Measurements from ENCODE around the gene ACSS2.
"Not testable (repeated sequence)": the region's sequence is repeated elsewhere in the genome, so short reads cannot be mapped to it uniquely, and the experiment has no call there.

ACSS2 gene

DNA sequence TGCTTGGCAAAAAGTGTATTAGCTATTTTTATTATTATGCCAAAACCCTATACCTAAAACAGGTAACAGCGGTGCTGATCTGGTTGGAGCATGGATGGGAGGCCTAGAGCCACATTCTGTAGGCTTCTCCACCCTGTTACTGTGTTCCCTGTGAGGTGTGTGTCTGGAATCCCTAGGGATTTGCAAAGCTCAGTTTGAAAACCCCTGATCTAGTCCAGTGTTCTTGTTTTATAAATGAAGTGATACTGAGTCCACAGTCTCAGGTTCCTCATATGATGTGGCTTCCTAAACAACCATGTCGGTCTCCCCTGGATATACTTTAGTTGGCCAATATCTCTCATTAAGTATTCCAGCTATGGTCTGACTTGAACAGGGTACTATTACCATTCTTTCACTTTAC is 16.3 kb downstream of the ACSS2 start:
- TF ChIP-seq ZFP3 (CRISPR knock-in tag; IDR thresholded peaks at IDR 0.05) = no peak
- TF ChIP-seq, protein P1, sequence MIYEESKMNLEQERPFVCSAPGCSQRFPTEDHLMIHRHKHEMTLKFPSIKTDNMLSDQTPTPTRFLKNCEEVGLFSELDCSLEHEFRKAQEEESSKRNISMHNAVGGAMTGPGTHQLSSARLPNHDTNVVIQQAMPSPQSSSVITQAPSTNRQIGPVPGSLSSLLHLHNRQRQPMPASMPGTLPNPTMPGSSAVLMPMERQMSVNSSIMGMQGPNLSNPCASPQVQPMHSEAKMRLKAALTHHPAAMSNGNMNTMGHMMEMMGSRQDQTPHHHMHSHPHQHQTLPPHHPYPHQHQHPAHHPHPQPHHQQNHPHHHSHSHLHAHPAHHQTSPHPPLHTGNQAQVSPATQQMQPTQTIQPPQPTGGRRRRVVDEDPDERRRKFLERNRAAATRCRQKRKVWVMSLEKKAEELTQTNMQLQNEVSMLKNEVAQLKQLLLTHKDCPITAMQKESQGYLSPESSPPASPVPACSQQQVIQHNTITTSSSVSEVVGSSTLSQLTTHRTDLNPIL (CRISPR knock-in tag; IDR thresholded peaks at IDR 0.05; ENCODE audit: low read depth) = no peak
- TF ChIP-seq TOX (CRISPR knock-in tag; IDR thresholded peaks at IDR 0.05; ENCODE audit: borderline replicate concordance) = no peak
- TF ChIP-seq ZNF8 (CRISPR knock-in tag; IDR thresholded peaks at IDR 0.05) = no peak
- no peak for TF ChIP-seq ISL1 (CRISPR knock-in tag; IDR thresholded peaks at IDR 0.05)
- TF ChIP-seq CSDC2 (CRISPR knock-in tag; IDR thresholded peaks at IDR 0.05) = no peak
- no peak for ATAC-seq

DNA sequence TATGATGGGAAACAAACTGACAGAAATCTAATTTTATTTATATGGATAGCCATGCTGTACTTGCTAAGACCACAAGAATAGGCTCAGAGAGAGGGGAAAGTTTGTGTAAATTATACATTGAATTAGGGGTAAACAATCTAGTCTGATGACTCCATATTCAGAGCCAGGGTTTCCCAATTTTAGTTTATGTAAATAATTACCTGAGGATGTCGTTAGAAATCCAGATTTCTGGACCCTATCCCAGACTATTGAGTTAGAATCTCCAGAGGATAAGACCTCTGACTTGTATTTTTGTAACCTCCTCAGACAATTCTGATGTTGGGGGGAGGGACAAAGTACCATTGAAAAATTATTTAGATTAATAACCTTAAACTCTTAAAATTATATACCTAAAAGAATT is 18.3 kb downstream of the ACSS2 start:
- TF ChIP-seq SNAI2 (CRISPR knock-in tag; IDR thresholded peaks at IDR 0.05) (no peak), RARB (CRISPR knock-in tag; IDR thresholded peaks at IDR 0.05) (no peak), ZNF565 (CRISPR knock-in tag; conservative IDR thresholded peaks at IDR 0.05; ENCODE audit: low read depth) (no peak), ZNF8 (CRISPR knock-in tag; IDR thresholded peaks at IDR 0.05) (no peak), TCF4 (CRISPR knock-in tag; IDR thresholded peaks at IDR 0.05; ENCODE audit: borderline replicate concordance) (no peak), ARNTL (CRISPR knock-in tag; IDR thresholded peaks at IDR 0.05; ENCODE audit: borderline replicate concordance, low read depth) (no peak), CSDC2 (CRISPR knock-in tag; IDR thresholded peaks at IDR 0.05) (no peak), ZFP3 (CRISPR knock-in tag; IDR thresholded peaks at IDR 0.05) (no peak), PPARA (CRISPR knock-in tag; IDR thresholded peaks at IDR 0.05; ENCODE audit: borderline replicate concordance) (no peak)
- TF ChIP-seq, protein P2, sequence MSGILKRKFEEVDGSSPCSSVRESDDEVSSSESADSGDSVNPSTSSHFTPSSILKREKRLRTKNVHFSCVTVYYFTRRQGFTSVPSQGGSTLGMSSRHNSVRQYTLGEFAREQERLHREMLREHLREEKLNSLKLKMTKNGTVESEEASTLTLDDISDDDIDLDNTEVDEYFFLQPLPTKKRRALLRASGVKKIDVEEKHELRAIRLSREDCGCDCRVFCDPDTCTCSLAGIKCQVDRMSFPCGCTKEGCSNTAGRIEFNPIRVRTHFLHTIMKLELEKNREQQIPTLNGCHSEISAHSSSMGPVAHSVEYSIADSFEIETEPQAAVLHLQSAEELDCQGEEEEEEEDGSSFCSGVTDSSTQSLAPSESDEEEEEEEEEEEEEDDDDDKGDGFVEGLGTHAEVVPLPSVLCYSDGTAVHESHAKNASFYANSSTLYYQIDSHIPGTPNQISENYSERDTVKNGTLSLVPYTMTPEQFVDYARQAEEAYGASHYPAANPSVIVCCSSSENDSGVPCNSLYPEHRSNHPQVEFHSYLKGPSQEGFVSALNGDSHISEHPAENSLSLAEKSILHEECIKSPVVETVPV (CRISPR knock-in tag; IDR thresholded peaks at IDR 0.05) = no peak

DNA sequence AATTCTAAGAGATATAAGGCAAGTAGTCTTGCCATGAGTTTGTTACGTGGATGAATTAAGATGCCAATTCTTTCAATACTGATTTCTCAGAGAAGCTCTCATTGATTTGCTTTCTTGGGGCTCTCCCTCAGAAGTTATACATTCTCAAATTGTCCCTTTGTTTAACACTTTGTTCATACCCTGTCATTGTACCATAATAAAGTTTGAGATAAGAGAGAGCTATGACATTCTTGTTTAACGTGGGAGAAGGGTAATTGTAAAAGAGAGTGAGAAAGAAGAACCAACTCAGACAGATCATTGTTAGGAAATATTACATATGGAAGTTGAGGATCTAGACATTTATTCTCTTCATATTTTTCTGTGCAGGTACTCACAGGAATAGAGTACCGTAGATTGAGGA is 19.1 kb downstream of the ACSS2 start:
- TF ChIP-seq, protein P1 (CRISPR knock-in tag; IDR thresholded peaks at IDR 0.05; ENCODE audit: low read depth) = no peak
- TF ChIP-seq PPARA (CRISPR knock-in tag; IDR thresholded peaks at IDR 0.05; ENCODE audit: borderline replicate concordance) (no peak), ISL1 (CRISPR knock-in tag; IDR thresholded peaks at IDR 0.05) (no peak), SNAI2 (CRISPR knock-in tag; IDR thresholded peaks at IDR 0.05) (no peak)
- ATAC-seq = no peak

More for the DNA sequence above, 18.3 kb downstream of the ACSS2 start:
- no peak for ATAC-seq

DNA sequence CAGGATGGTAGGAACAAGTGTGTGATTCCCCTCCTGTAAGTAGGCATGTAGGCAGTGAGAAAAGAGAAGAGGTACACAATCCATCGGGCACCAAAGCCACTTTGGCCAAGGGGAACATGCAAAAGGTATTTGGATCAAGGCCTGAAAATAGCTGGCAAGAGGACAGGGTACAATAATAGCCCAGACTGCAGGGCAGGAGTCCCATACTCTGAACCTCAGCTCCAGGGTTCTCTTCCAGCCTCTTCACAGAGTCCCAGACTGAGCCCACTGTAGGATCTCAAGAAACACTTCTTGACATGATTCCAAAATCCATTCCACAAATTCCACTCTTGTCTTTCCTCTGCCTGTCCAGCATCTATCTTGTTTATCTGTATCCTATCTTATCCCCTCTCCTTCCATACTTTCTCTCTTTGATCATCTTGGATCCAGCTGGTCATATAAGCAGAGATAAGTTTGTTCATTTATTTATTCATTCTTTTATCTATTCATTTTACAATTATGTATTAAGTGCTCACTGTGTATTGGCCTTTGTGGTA is 19.7 kb downstream of the ACSS2 start:
- peak; percentile 80 for ATAC-seq
- TF ChIP-seq, protein P3, sequence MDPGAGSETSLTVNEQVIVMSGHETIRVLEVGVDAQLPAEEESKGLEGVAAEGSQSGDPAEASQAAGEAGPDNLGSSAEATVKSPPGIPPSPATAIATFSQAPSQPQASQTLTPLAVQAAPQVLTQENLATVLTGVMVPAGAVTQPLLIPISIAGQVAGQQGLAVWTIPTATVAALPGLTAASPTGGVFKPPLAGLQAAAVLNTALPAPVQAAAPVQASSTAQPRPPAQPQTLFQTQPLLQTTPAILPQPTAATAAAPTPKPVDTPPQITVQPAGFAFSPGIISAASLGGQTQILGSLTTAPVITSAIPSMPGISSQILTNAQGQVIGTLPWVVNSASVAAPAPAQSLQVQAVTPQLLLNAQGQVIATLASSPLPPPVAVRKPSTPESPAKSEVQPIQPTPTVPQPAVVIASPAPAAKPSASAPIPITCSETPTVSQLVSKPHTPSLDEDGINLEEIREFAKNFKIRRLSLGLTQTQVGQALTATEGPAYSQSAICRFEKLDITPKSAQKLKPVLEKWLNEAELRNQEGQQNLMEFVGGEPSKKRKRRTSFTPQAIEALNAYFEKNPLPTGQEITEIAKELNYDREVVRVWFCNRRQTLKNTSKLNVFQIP (CRISPR knock-in tag; IDR thresholded peaks at IDR 0.05; ENCODE audit: borderline replicate concordance, low read depth) = no peak
- TF ChIP-seq ZFP30 (CRISPR knock-in tag; IDR thresholded peaks at IDR 0.05) = no peak
- TF ChIP-seq ISL1 (CRISPR knock-in tag; IDR thresholded peaks at IDR 0.05) = no peak
- no peak for TF ChIP-seq GLIS3 (CRISPR knock-in tag; IDR thresholded peaks at IDR 0.05)
- no peak for TF ChIP-seq ZNF565 (CRISPR knock-in tag; conservative IDR thresholded peaks at IDR 0.05; ENCODE audit: low read depth)
- no peak for TF ChIP-seq ZC3H10 (CRISPR knock-in tag; IDR thresholded peaks at IDR 0.05)

DNA sequence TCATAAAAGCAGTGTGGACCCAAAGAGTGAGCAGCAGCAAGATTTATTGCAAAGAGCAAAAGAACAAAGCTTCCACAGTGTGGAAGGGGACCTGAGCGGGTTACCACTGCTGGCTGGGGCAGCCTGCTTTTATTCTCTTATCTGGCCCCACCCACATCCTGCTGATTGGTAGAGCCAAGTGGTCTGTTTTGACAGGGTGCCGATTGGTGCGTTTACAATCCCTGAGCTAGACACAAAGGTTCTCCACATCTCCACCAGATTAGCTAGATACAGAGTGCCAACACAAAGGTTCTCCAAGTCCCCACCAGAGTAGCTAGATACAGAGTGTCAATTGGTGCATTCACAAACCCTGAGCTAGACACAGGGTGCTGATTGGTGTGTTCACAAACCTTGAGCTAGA is 21.7 kb downstream of the ACSS2 start:
- ATAC-seq = not testable (repeated sequence)

DNA sequence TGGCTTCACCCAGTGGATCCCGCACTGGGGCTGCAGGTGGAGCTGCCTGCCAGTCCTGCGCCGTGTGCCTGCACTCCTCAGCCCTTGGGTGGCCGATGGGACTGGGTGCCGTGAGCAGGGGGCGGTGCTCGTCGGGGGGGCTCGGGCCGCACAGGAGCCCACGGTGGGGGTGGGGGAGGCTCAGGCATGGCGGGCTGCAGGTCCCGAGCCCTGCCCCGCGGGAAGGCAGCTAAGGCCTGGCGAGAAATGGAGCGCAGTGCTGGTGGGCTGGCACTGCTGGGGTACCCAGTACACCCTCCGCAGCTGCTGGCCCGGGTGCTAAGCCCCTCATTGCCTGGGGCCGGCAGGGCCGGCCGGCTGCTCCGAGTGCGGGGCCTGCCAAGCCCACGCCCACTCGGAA is 22.3 kb downstream of the ACSS2 start:
- not testable (repeated sequence) for ATAC-seq

DNA sequence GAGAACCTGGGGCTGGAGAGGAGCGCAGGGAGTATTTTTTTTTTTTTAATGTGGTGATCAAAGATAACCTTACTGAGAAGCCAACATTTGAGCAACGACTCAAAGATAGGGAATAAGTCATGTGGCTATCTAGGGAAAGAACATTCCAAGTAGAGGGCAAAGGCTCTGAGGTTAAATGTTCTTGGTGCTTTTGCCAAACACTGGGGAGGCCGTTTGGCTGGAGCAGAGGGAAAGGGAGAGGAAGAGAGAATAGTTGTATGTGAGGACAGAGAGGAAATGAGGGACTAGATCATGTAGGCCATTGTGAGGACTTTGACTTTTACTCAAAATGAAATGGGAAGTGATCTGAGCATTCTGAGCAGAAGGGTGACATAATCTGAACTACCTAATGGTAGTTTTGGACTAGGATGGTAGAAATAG is 27.8 kb downstream of the ACSS2 start:
- ATAC-seq = no peak
- no peak for TF ChIP-seq TOX (CRISPR knock-in tag; IDR thresholded peaks at IDR 0.05; ENCODE audit: borderline replicate concordance)
- TF ChIP-seq, protein P2 (CRISPR knock-in tag; IDR thresholded peaks at IDR 0.05) = no peak
- TF ChIP-seq ZNF70 (CRISPR knock-in tag; IDR thresholded peaks at IDR 0.05) = no peak
- no peak for TF ChIP-seq PPARA (CRISPR knock-in tag; IDR thresholded peaks at IDR 0.05; ENCODE audit: borderline replicate concordance)
- TF ChIP-seq ISL1 (CRISPR knock-in tag; IDR thresholded peaks at IDR 0.05) = no peak
- no peak for TF ChIP-seq CSDC2 (CRISPR knock-in tag; IDR thresholded peaks at IDR 0.05)
- TF ChIP-seq, protein P3 (CRISPR knock-in tag; IDR thresholded peaks at IDR 0.05; ENCODE audit: borderline replicate concordance, low read depth) = no peak
- TF ChIP-seq, protein P1 (CRISPR knock-in tag; IDR thresholded peaks at IDR 0.05; ENCODE audit: low read depth) = no peak

Data from SK-N-SH treated with all-trans-retinoic acid at 6 μM for 48 hours (cell line).